ENCODE results near the gene NXPE3.

- TF ChIP-seq EZH2 (IDR thresholded peaks at IDR 0.05; ENCODE audit: insufficient read depth, poor library complexity, severe bottlenecking) (no peak), EZH2phosphoT487 (IDR thresholded peaks at IDR 0.05; ENCODE audit: insufficient read depth, low read depth) (no peak)
Observed at GRCh38 chr3:101802179-101802578, 23.2 kb downstream of the NXPE3 start.

Data from GM23248 (cell line).